ENCODE measurements around the gene IMMP2L. TPM values are rescaled to one million over a fixed set of nuclear protein-coding genes. Genes with fewer than 3 reads are reported as not detected.

The IMMP2L gene
- total and polyA plus RNA-seq, 8 donors: 2.5 to 40.8 (median 20.0) TPM; not detected in 1

DNA sequence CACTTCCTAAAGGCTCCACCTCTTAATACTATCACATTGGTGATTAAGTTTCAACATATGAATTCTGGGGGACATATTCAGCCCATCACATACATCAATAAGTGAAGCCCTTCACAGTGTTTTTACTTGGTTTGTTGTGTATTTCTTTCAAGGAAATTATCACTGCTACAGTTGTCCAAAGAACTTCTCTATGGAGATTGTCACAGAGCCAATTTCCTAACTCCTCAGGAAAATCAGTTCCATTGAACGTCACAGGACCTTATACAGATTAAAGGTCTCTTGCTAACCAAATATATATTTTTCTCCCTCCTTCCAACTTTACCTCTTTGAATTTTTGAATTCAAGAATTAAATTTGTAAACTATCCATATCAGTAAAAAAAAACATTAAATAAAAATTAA lies 357.0 kb downstream of the IMMP2L start:
- H3K27ac ChIP-seq: no peak overlapping the region
- TF ChIP-seq POLR2A (IDR thresholded peaks at IDR 0.05) (no peak), POLR2AphosphoS5 (IDR thresholded peaks at IDR 0.05) (no peak), EP300 (IDR thresholded peaks at IDR 0.05) (no peak)
- TF ChIP-seq, protein P1, sequence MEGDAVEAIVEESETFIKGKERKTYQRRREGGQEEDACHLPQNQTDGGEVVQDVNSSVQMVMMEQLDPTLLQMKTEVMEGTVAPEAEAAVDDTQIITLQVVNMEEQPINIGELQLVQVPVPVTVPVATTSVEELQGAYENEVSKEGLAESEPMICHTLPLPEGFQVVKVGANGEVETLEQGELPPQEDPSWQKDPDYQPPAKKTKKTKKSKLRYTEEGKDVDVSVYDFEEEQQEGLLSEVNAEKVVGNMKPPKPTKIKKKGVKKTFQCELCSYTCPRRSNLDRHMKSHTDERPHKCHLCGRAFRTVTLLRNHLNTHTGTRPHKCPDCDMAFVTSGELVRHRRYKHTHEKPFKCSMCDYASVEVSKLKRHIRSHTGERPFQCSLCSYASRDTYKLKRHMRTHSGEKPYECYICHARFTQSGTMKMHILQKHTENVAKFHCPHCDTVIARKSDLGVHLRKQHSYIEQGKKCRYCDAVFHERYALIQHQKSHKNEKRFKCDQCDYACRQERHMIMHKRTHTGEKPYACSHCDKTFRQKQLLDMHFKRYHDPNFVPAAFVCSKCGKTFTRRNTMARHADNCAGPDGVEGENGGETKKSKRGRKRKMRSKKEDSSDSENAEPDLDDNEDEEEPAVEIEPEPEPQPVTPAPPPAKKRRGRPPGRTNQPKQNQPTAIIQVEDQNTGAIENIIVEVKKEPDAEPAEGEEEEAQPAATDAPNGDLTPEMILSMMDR (IDR thresholded peaks at IDR 0.05): no peak
- no peaks in the 10 kb centered on the region for H3K4me1 ChIP-seq
- no peak for DNase-seq
- no peak overlapping the region for H3K4me3 ChIP-seq
- intact Hi-C loops (cut with DNase I; ENCODE audit: low total_unique reads): no loop called here
- H3K9me3 ChIP-seq: peaks cover 0 to 9% (median 7%) of the 10 kb centered on the region in 4 donors
- 65 to 73% (median 68%) methylated on average over 1 of the region's 1 CpG for WGBS, 5 donors
- no peaks in the 10 kb centered on the region for H3K27me3 ChIP-seq
- H3K36me3 ChIP-seq: no peaks in the 10 kb centered on the region

DNA sequence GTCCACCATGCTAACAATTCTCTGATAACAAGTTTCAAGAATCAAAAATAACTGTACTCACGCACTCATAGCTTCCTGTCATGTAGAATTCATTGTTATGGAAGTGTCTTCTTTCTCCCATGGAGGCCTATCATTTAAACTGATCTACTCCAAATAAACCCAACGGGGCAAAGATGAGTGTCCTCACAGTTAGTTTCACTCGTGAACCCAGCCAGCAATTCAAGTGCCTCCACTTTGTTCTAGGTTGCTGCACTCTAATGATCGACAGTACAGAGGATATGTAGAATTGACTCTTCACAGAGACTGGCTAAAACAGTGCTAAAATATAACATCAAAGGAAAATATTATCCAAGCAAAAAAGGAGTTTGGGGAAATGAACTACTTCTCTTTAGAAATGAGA lies 360.0 kb downstream of the IMMP2L start:
- Histone ChIP-seq H3K36me3 (no peaks in the 10 kb centered on the region), H3K4me3 (no peak overlapping the region), H3K27ac (no peak overlapping the region), H3K9me3 (peaks cover 0 to 9% (median 7%) of the 10 kb centered on the region in 4 donors), H3K4me1 (no peaks in the 10 kb centered on the region), H3K27me3 (no peaks in the 10 kb centered on the region)
- WGBS, 5 donors: 85 to 94% (median 93%) methylated on average over 4 of the region's 4 CpGs
- intact Hi-C loops (cut with DNase I; ENCODE audit: low total_unique reads): no loop called here
- no peak for TF ChIP-seq POLR2AphosphoS5 (IDR thresholded peaks at IDR 0.05)
- no peak for TF ChIP-seq EP300 (IDR thresholded peaks at IDR 0.05)
- TF ChIP-seq POLR2A (IDR thresholded peaks at IDR 0.05): no peak
- TF ChIP-seq, protein P1 (IDR thresholded peaks at IDR 0.05): no peak
- DNase-seq: no peak

GRCh38 chr7:111199643-111200042 lies 362.6 kb downstream of the IMMP2L start:
- DNase-seq: no peak
- H3K27ac ChIP-seq: no peak overlapping the region
- H3K4me1 ChIP-seq: no peaks in the 10 kb centered on the region
- H3K27me3 ChIP-seq: no peaks in the 10 kb centered on the region
- H3K4me3 ChIP-seq: no peak overlapping the region
- no peaks in the 10 kb centered on the region for H3K36me3 ChIP-seq
- no peak for TF ChIP-seq EP300 (IDR thresholded peaks at IDR 0.05)
- TF ChIP-seq POLR2AphosphoS5 (IDR thresholded peaks at IDR 0.05): no peak
- no peak for TF ChIP-seq POLR2A (IDR thresholded peaks at IDR 0.05)
- TF ChIP-seq, protein P1 (IDR thresholded peaks at IDR 0.05): no peak
- H3K9me3 ChIP-seq: peaks cover 0 to 9% (median 7%) of the 10 kb centered on the region in 4 donors
- intact Hi-C loops (cut with DNase I; ENCODE audit: low total_unique reads): no loop called here

DNA sequence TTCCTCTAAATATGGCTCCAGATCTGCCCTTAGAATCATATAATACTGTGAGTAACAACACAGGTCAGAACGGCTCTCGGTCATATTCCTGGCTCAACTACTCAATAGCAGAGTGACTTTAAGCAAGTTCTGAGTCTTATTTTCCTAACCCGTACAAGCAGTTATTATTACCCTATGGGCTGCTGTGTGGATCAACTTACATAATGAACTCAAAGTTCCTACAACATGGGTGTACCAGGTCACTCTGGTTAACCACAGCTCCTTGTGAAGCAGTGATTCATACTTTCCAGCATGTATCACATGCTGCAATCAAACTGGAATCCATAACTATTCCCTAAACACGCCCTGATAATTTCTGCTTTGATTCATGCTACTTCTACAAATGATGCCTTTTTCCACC lies 364.0 kb downstream of the IMMP2L start:
- Histone ChIP-seq H3K9me3 (peaks cover 0 to 9% (median 7%) of the 10 kb centered on the region in 4 donors), H3K36me3 (no peaks in the 10 kb centered on the region), H3K27ac (no peak overlapping the region), H3K4me3 (no peak overlapping the region), H3K27me3 (no peaks in the 10 kb centered on the region), H3K4me1 (no peaks in the 10 kb centered on the region)
- 74 to 86% (median 81%) methylated on average over 4 of the region's 4 CpGs for WGBS, 5 donors
- no peak for DNase-seq
- TF ChIP-seq EP300 (IDR thresholded peaks at IDR 0.05) (no peak), POLR2A (IDR thresholded peaks at IDR 0.05) (no peak)
- TF ChIP-seq, protein P1 (IDR thresholded peaks at IDR 0.05): no peak
- intact Hi-C loops (cut with DNase I; ENCODE audit: low total_unique reads): no loop called here
